ENCODE measurements around the gene GPR37. TPM values are rescaled to one million over a fixed set of nuclear protein-coding genes. Genes with fewer than 3 reads are reported as not detected.

The GPR37 gene
- total and polyA plus RNA-seq, 10 of the 15 experiments (the other 5 are each of a cell fraction or from before 2014, with no cell fraction given) = 0.02 TPM; not detected in 9

GRCh38 chr7:124752310-124752709 lies 13.3 kb downstream of the GPR37 start:
- H3K27me3 ChIP-seq (replicated peaks in 1 of 2; ENCODE audit: control insufficient read depth in 2 of 2, insufficient read depth in 2 of 2, low read length in 1 of 2) = no peaks in the 10 kb centered on the region
- 4% methylated on average over 1 of the region's 1 CpG for WGBS (ENCODE audit: insufficient coverage, insufficient replicate concordance, low lambda C conversion rate, missing lambda C conversion rate)
- H3K4me1 ChIP-seq (ENCODE audit: control insufficient read depth, insufficient read depth, low read length) = no peaks in the 10 kb centered on the region
- CTCF ChIA-PET = no interaction called here
- H3K4me2 ChIP-seq (ENCODE audit: control insufficient read depth, insufficient read depth) = no peak overlapping the region
- RAD21 ChIA-PET (ENCODE audit: unreplicated experiment) = no interaction called here
- SMC1A ChIA-PET (ENCODE audit: uncharacterized antibody, unreplicated experiment) = no interaction called here
- H4K20me1 ChIP-seq (ENCODE audit: control insufficient read depth, insufficient read depth) = no peaks in the 10 kb centered on the region
- H3K4me3 ChIP-seq = no peak overlapping the region
- H3K36me3 ChIP-seq (ENCODE audit: control insufficient read depth in 2 of 2, insufficient read depth in 2 of 2, low read length in 1 of 2) = no peaks in the 10 kb centered on the region
- FAIRE-seq = no peak
- BruUV-seq (replicated peaks) = no TSS peak
- intact Hi-C loops (cut with micrococcal nuclease; ENCODE audit: unreplicated experiment) = no loop called here
- in situ Hi-C loops (cut with MboI) = no loop called here
- no peak for DNase-seq (ENCODE audit: low read depth, low spot score)
- H3K9me3 ChIP-seq (replicated peaks; ENCODE audit: control insufficient read depth, insufficient read depth, low read length) = no peaks in the 10 kb centered on the region
- H3K9ac ChIP-seq (ENCODE audit: control insufficient read depth, insufficient read depth, low read length) = no peak overlapping the region
- no peaks in the 10 kb centered on the region for H3K79me2 ChIP-seq (ENCODE audit: control insufficient read depth, insufficient read depth, low read length)
- POLR2A ChIA-PET = no interaction called here
- no peak for ATAC-seq
- no peak overlapping the region for H3K27ac ChIP-seq (ENCODE audit: control insufficient read depth, insufficient read depth)
- TF ChIP-seq ZNF622 (IDR thresholded peaks at IDR 0.05) (no peak), ZBED1 (IDR thresholded peaks at IDR 0.05; ENCODE audit: borderline replicate concordance) (no peak), ATF3 (IDR thresholded peaks at IDR 0.05; ENCODE audit: borderline replicate concordance, extremely low read depth, low read depth, low read length) (no peak), MYC (IDR thresholded peaks at IDR 0.05; ENCODE audit: insufficient read depth, insufficient read length, insufficient replicate concordance, low read length, severe bottlenecking) (no peak), BHLHE40 (IDR thresholded peaks at IDR 0.05; ENCODE audit: borderline replicate concordance in 1 of 2, low read depth in 2 of 2, low read length in 1 of 2) (no peak), FOXM1 (IDR thresholded peaks at IDR 0.05; ENCODE audit: low read depth, low read length) (no peak), SMAD1 (IDR thresholded peaks at IDR 0.05; ENCODE audit: low read depth, partially characterized antibody) (no peak), CUX1 (IDR thresholded peaks at IDR 0.05; ENCODE audit: insufficient replicate concordance, low read depth, low read length) (no peak)
- TF ChIP-seq, protein P1, sequence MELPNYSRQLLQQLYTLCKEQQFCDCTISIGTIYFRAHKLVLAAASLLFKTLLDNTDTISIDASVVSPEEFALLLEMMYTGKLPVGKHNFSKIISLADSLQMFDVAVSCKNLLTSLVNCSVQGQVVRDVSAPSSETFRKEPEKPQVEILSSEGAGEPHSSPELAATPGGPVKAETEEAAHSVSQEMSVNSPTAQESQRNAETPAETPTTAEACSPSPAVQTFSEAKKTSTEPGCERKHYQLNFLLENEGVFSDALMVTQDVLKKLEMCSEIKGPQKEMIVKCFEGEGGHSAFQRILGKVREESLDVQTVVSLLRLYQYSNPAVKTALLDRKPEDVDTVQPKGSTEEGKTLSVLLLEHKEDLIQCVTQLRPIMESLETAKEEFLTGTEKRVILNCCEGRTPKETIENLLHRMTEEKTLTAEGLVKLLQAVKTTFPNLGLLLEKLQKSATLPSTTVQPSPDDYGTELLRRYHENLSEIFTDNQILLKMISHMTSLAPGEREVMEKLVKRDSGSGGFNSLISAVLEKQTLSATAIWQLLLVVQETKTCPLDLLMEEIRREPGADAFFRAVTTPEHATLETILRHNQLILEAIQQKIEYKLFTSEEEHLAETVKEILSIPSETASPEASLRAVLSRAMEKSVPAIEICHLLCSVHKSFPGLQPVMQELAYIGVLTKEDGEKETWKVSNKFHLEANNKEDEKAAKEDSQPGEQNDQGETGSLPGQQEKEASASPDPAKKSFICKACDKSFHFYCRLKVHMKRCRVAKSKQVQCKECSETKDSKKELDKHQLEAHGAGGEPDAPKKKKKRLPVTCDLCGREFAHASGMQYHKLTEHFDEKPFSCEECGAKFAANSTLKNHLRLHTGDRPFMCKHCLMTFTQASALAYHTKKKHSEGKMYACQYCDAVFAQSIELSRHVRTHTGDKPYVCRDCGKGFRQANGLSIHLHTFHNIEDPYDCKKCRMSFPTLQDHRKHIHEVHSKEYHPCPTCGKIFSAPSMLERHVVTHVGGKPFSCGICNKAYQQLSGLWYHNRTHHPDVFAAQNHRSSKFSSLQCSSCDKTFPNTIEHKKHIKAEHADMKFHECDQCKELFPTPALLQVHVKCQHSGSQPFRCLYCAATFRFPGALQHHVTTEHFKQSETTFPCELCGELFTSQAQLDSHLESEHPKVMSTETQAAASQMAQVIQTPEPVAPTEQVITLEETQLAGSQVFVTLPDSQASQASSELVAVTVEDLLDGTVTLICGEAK (IDR thresholded peaks at IDR 0.05; ENCODE audit: borderline replicate concordance) = no peak
- TF ChIP-seq, protein P2, sequence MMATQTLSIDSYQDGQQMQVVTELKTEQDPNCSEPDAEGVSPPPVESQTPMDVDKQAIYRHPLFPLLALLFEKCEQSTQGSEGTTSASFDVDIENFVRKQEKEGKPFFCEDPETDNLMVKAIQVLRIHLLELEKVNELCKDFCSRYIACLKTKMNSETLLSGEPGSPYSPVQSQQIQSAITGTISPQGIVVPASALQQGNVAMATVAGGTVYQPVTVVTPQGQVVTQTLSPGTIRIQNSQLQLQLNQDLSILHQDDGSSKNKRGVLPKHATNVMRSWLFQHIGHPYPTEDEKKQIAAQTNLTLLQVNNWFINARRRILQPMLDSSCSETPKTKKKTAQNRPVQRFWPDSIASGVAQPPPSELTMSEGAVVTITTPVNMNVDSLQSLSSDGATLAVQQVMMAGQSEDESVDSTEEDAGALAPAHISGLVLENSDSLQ (IDR thresholded peaks at IDR 0.05) = no peak
- TF ChIP-seq, protein P3, sequence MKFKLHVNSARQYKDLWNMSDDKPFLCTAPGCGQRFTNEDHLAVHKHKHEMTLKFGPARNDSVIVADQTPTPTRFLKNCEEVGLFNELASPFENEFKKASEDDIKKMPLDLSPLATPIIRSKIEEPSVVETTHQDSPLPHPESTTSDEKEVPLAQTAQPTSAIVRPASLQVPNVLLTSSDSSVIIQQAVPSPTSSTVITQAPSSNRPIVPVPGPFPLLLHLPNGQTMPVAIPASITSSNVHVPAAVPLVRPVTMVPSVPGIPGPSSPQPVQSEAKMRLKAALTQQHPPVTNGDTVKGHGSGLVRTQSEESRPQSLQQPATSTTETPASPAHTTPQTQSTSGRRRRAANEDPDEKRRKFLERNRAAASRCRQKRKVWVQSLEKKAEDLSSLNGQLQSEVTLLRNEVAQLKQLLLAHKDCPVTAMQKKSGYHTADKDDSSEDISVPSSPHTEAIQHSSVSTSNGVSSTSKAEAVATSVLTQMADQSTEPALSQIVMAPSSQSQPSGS (IDR thresholded peaks at IDR 0.05; ENCODE audit: low read length) = no peak
- H2AFZ ChIP-seq (ENCODE audit: control insufficient read depth, low read depth, low read length) = no peak overlapping the region

Data from GM12878 (cell line).